NT2/D1 (cell line): ENCODE results near the gene MYOD1.

Source experiments
- DNase-seq: peaks from one replicate; pipeline ENCODE4 v3.0.0-alpha.2; 2011; ENCODE audit warnings: low read depth, low spot score
- H3K27me3 ChIP-seq: 2 replicates; pipeline ENCODE4 v1.6.0; 2011; ENCODE audit warnings: mild to moderate bottlenecking; ENCODE audit not compliant: insufficient read length, insufficient read depth
- H3K36me3 ChIP-seq: 2 replicates; pipeline ENCODE4 v1.6.1; 2011; ENCODE audit warnings: mild to moderate bottlenecking, low read length, mixed read lengths; ENCODE audit not compliant: insufficient read depth, insufficient read length
- H3K4me1 ChIP-seq: 2 replicates; pipeline ENCODE4 v1.5.1; 2011; ENCODE audit not compliant: insufficient read depth, insufficient read length
- H3K4me3 ChIP-seq: 2 replicates; pipeline ENCODE4 v1.5.1; 2011; ENCODE audit warnings: low read depth; ENCODE audit not compliant: insufficient read length
- H3K9ac ChIP-seq: 2 replicates; pipeline ENCODE4 v1.6.0; 2011; ENCODE audit warnings: low read depth; ENCODE audit not compliant: insufficient read length
- H3K9me3 ChIP-seq: 2 replicates; pipeline ENCODE4 v1.5.1; 2011; ENCODE audit warnings: mild to moderate bottlenecking, low read length; ENCODE audit not compliant: insufficient read depth
- SUZ12 ChIP-seq: IDR thresholded peaks from 2 replicates; pipeline ENCODE4 v1.6.1; 2011; ENCODE audit not compliant: insufficient read length, insufficient read depth; ENCODE audit errors: extremely low read depth
- YY1 ChIP-seq: IDR thresholded peaks from 2 replicates; pipeline ENCODE4 v1.6.1; 2011; ENCODE audit not compliant: insufficient read length, insufficient read depth
- ZNF274 ChIP-seq: IDR thresholded peaks from 2 replicates; pipeline ENCODE4 v1.6.1; 2011; ENCODE audit warnings: mild to moderate bottlenecking, low read depth, low read length

MYOD1 gene

GRCh38 chr11:17734986-17735817, 15.8 kb downstream of the MYOD1 start:
- peak overlapping the region; percentile 32 for H3K4me3 ChIP-seq
- H3K36me3 ChIP-seq = no peaks in the 10 kb centered on the region
- H3K27me3 ChIP-seq = peaks cover 54% of the 10 kb centered on the region
- no peaks in the 10 kb centered on the region for H3K9me3 ChIP-seq
- TF ChIP-seq ZNF274 (no peak), YY1 (no peak), SUZ12 (no peak)
- peaks cover 20% of the 10 kb centered on the region for H3K4me1 ChIP-seq
- H3K9ac ChIP-seq = peak overlapping the region; percentile 32
- DNase-seq = no peak

GRCh38 chr11:17735818-17736578, 16.6 kb downstream of the MYOD1 start:
- no peak for DNase-seq
- Histone ChIP-seq H3K27me3 (peaks cover 54% of the 10 kb centered on the region), H3K4me3 (no peak overlapping the region)

GRCh38 chr11:17736579-17736893, 17.2 kb downstream of the MYOD1 start:
- Histone ChIP-seq H3K9ac (no peak overlapping the region), H3K36me3 (no peaks in the 10 kb centered on the region), H3K9me3 (no peaks in the 10 kb centered on the region), H3K27me3 (peaks cover 54% of the 10 kb centered on the region), H3K4me3 (no peak overlapping the region), H3K4me1 (peaks cover 16% of the 10 kb centered on the region)
- TF ChIP-seq YY1 (no peak), SUZ12 (no peak), ZNF274 (no peak)
- no peak for DNase-seq

More at GRCh38 chr11:17735818-17736578, 16.6 kb downstream of the MYOD1 start:
- Histone ChIP-seq H3K9me3 (no peaks in the 10 kb centered on the region), H3K4me1 (peaks cover 16% of the 10 kb centered on the region), H3K36me3 (no peaks in the 10 kb centered on the region), H3K9ac (no peak overlapping the region)
- no peak for TF ChIP-seq SUZ12
- TF ChIP-seq ZNF274 = no peak
- TF ChIP-seq YY1 = no peak

- Histone ChIP-seq H3K27me3 (peaks cover 53% of the 10 kb centered on the region), H3K4me1 (peaks cover 16% of the 10 kb centered on the region), H3K4me3 (no peak overlapping the region), H3K9me3 (no peaks in the 10 kb centered on the region), H3K36me3 (no peaks in the 10 kb centered on the region), H3K9ac (no peak overlapping the region)
- TF ChIP-seq YY1 (no peak), ZNF274 (no peak), SUZ12 (no peak)
- no peak for DNase-seq
Observed at GRCh38 chr11:17736930-17737817, 17.8 kb downstream of the MYOD1 start.

GRCh38 chr11:17738151-17738973, 19.0 kb downstream of the MYOD1 start:
- no peak for TF ChIP-seq ZNF274
- no peak for TF ChIP-seq SUZ12
- TF ChIP-seq YY1 = no peak
- H3K4me1 ChIP-seq = peaks cover 16% of the 10 kb centered on the region
- H3K9me3 ChIP-seq = no peaks in the 10 kb centered on the region
- H3K36me3 ChIP-seq = no peaks in the 10 kb centered on the region
- H3K4me3 ChIP-seq = no peak overlapping the region
- H3K27me3 ChIP-seq = peaks cover 41% of the 10 kb centered on the region
- no peak overlapping the region for H3K9ac ChIP-seq
- DNase-seq = no peak

- Histone ChIP-seq H3K36me3 (no peaks in the 10 kb centered on the region), H3K4me3 (no peak overlapping the region), H3K9me3 (no peaks in the 10 kb centered on the region), H3K9ac (no peak overlapping the region), H3K27me3 (peaks cover 30% of the 10 kb centered on the region), H3K4me1 (peaks cover 19% of the 10 kb centered on the region)
- DNase-seq = no peak
- TF ChIP-seq SUZ12 (no peak), YY1 (no peak), ZNF274 (no peak)
Observed at GRCh38 chr11:17739945-17740338, 20.6 kb downstream of the MYOD1 start.
